Neural cell (in vitro differentiated cells): ENCODE data around the gene DOK5. TPM values are rescaled to one million over a fixed set of nuclear protein-coding genes. Genes with fewer than 3 reads are reported as not detected.
A peak's percentile ranks its signal among the peaks of the same experiment; 100 is the strongest.

ENCODE experiments used
- H2AFZ ChIP-seq: fragments of 200-600, 300-800 bp; sonication (generic), shearing (Covaris generic); 2 replicates; pipeline ENCODE4 v1.6.0; 2014; ENCODE audit warnings: low read depth, mild to moderate bottlenecking, antibody characterized with exemption, low read length, moderate library complexity
- H3F3A ChIP-seq: fragments of 200-600 bp; shearing (Covaris generic); 2 replicates; pipeline ENCODE4 v1.6.1; 2016; ENCODE audit warnings: mild to moderate bottlenecking, moderate library complexity, mixed read lengths, antibody characterized with exemption, low read length; ENCODE audit not compliant: insufficient read depth, poor library complexity, severe bottlenecking
- H3K27ac ChIP-seq: fragments of 200-600, 300-800 bp; sonication (generic), shearing (Covaris generic); 2 replicates; pipeline ENCODE4 v1.5.1; 2014; ENCODE audit warnings: mild to moderate bottlenecking, low read length, moderate library complexity
- H3K27me3 ChIP-seq: fragments of 300-800, 200-600 bp; sonication (generic), shearing (Covaris generic); 2 replicates; pipeline ENCODE4 v1.6.0; 2014; ENCODE audit warnings: mild to moderate bottlenecking, low read depth, low read length, moderate library complexity; ENCODE audit not compliant: insufficient read depth
- H3K36me3 ChIP-seq: fragments of 300-800, 200-600 bp; sonication (generic), shearing (Covaris generic); 2 replicates; pipeline ENCODE4 v1.5.1; 2014; ENCODE audit warnings: mild to moderate bottlenecking, antibody characterized with exemption, low read length, moderate library complexity; ENCODE audit not compliant: insufficient read depth
- H3K4me2 ChIP-seq: fragments of 300-800, 200-600 bp; sonication (generic), shearing (Covaris generic); 2 replicates; pipeline ENCODE4 v1.6.0; 2014; ENCODE audit warnings: mild to moderate bottlenecking, low read length
- H3K4me3 ChIP-seq: fragments of 300-800, 200-600 bp; sonication (generic), shearing (Covaris generic); 2 replicates; pipeline ENCODE4 v1.5.1; 2014; ENCODE audit warnings: mild to moderate bottlenecking, low read length, moderate library complexity
- H3K79me2 ChIP-seq: fragments of 200-600 bp; shearing (Covaris generic); replicated peaks from 2 replicates; pipeline ENCODE4 v1.6.0; 2014; ENCODE audit warnings: mild to moderate bottlenecking, low read length, moderate library complexity; ENCODE audit not compliant: insufficient read depth
- H3K9ac ChIP-seq: fragments of 300-800, 200-600 bp; sonication (generic), shearing (Covaris generic); 2 replicates; pipeline ENCODE4 v1.6.1; 2016; ENCODE audit warnings: mild to moderate bottlenecking, low read length, mixed read lengths
- H3K9me2 ChIP-seq: fragments of 200-600 bp; shearing (Covaris generic); 2 replicates; pipeline ENCODE4 v1.6.1; 2016; ENCODE audit warnings: mild to moderate bottlenecking, low read length, mixed read lengths; ENCODE audit not compliant: insufficient read depth
- H3K9me3 ChIP-seq: fragments of 200-600, 300-800 bp; sonication (generic), shearing (Covaris generic); 2 replicates; pipeline ENCODE4 v1.6.1; 2016; ENCODE audit warnings: mild to moderate bottlenecking, mixed run types, low read length, moderate library complexity, mixed read lengths
- H4K20me1 ChIP-seq: fragments of 200-600 bp; shearing (Covaris generic); 2 replicates; pipeline ENCODE4 v1.6.1; 2016; ENCODE audit warnings: mild to moderate bottlenecking, mixed run types; ENCODE audit not compliant: insufficient read depth
- EZH2 ChIP-seq: fragments of 200-600, 300-800 bp; shearing (Covaris generic), sonication (generic); IDR thresholded peaks from 2 replicates; pipeline ENCODE4 v1.6.1; 2014; ENCODE audit warnings: antibody characterized with exemption, low read length, borderline replicate concordance, mild to moderate bottlenecking; ENCODE audit not compliant: insufficient read depth, poor library complexity, severe bottlenecking
- MXI1 ChIP-seq: fragments of 450-650 bp; conservative IDR thresholded peaks from 2 replicates; pipeline ENCODE4 v1.6.1; 2014; ENCODE audit warnings: antibody characterized with exemption, mild to moderate bottlenecking; ENCODE audit not compliant: poor library complexity, severe bottlenecking
- POLR2AphosphoS5 ChIP-seq: IDR thresholded peaks from 2 replicates; pipeline ENCODE4 v1.6.1; 2012
- RAD21 ChIP-seq: fragments of 450-650 bp; conservative IDR thresholded peaks from 2 replicates; pipeline ENCODE4 v1.6.1; 2014; ENCODE audit warnings: antibody characterized with exemption, mild to moderate bottlenecking, moderate library complexity
- SMC3 ChIP-seq: fragments of 450-650 bp; conservative IDR thresholded peaks from 2 replicates; pipeline ENCODE4 v1.6.1; 2014; ENCODE audit warnings: antibody characterized with exemption, mild to moderate bottlenecking, moderate library complexity; ENCODE audit not compliant: poor library complexity
- TAF1 ChIP-seq: IDR thresholded peaks from 2 replicates; pipeline ENCODE4 v1.6.1; 2012; ENCODE audit warnings: low read depth
- polyA plus RNA-seq: library from polyadenylated mRNA; depleted of rRNA; stranded (reverse); fragments of >200 nt; gene quantifications from 2 replicates; pipeline ENCODE4 v1.2.3, GENCODE V29; 2014
- TF ChIP-seq, protein P1 (sequence below): IDR thresholded peaks from 2 replicates; pipeline ENCODE4 v1.6.1; 2012; ENCODE audit warnings: borderline replicate concordance
- TF ChIP-seq, protein P2 (sequence below): fragments of 450-650 bp; IDR thresholded peaks from 2 replicates; pipeline ENCODE4 v1.5.1; 2014; ENCODE audit warnings: antibody characterized with exemption, mild to moderate bottlenecking, moderate library complexity; ENCODE audit not compliant: poor library complexity, severe bottlenecking

The DOK5 gene
- polyA plus RNA-seq, 1 donor from 2014 or later = 4.6 TPM

DNA sequence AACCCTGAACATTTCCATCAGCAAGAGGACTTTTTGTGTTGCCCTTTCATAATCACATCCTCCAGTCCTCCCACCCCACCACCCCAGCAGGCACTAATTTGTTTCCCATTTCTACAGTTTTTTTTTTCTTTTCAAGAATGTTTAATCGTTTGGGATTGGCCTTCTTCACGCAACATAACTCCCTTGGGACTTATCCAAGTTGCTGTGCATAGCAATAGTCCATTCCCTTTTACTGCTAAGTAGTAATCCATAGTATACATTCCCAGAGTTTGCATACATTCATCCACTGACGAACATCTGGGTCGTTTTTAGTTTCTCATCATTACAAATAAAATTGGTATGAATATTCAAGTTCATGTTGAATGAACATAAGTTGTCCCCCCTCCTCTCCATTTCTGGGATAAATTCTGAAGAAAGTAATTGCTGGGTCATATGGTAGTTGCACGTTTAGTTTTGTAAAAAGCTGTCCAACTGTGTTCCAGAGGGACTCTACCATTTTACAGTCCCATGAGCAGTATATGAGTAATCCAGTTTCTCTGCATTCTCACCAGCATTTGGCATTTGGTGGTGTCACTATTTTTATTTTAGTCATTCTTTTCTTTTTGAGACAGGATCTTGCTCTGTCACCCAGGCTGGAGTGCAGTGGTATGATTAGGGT is 90.8 kb downstream of the DOK5 start:
- H3K79me2 ChIP-seq = no peaks in the 10 kb centered on the region
- H3K4me2 ChIP-seq = no peak overlapping the region
- H3K27ac ChIP-seq = no peak overlapping the region
- TF ChIP-seq EZH2 (no peak), MXI1 (no peak), POLR2AphosphoS5 (no peak), RAD21 (no peak), TAF1 (no peak)
- TF ChIP-seq, protein P1, sequence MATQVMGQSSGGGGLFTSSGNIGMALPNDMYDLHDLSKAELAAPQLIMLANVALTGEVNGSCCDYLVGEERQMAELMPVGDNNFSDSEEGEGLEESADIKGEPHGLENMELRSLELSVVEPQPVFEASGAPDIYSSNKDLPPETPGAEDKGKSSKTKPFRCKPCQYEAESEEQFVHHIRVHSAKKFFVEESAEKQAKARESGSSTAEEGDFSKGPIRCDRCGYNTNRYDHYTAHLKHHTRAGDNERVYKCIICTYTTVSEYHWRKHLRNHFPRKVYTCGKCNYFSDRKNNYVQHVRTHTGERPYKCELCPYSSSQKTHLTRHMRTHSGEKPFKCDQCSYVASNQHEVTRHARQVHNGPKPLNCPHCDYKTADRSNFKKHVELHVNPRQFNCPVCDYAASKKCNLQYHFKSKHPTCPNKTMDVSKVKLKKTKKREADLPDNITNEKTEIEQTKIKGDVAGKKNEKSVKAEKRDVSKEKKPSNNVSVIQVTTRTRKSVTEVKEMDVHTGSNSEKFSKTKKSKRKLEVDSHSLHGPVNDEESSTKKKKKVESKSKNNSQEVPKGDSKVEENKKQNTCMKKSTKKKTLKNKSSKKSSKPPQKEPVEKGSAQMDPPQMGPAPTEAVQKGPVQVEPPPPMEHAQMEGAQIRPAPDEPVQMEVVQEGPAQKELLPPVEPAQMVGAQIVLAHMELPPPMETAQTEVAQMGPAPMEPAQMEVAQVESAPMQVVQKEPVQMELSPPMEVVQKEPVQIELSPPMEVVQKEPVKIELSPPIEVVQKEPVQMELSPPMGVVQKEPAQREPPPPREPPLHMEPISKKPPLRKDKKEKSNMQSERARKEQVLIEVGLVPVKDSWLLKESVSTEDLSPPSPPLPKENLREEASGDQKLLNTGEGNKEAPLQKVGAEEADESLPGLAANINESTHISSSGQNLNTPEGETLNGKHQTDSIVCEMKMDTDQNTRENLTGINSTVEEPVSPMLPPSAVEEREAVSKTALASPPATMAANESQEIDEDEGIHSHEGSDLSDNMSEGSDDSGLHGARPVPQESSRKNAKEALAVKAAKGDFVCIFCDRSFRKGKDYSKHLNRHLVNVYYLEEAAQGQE = no peak
- no peaks in the 10 kb centered on the region for H3K9me3 ChIP-seq
- H3K27me3 ChIP-seq = no peaks in the 10 kb centered on the region
- no peaks in the 10 kb centered on the region for H3F3A ChIP-seq
- H4K20me1 ChIP-seq = no peaks in the 10 kb centered on the region
- no peaks in the 10 kb centered on the region for H3K9me2 ChIP-seq
- no peak overlapping the region for H3K4me3 ChIP-seq
- H2AFZ ChIP-seq = no peak overlapping the region
- H3K9ac ChIP-seq = no peak overlapping the region
- no peaks in the 10 kb centered on the region for H3K36me3 ChIP-seq

DNA sequence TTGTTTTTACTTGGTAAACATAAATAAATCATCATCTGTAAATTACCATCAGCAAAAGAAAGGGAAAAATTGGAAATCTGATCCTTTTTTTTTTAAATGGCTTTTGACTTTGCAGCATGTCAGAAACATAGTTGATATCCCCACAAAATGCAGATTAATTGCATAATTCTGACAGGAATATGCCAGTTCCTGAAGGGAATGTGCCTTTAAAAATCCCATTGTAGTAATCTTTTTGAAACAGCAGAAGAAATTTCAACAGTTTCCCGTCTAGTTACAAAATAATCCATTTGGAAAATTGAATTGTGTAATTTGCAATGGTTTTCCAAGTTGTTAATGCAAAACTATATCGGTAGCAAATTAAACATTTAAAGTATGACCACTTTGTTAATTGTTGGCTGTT is 95.2 kb downstream of the DOK5 start:
- Histone ChIP-seq H3K36me3 (no peaks in the 10 kb centered on the region), H3K79me2 (no peaks in the 10 kb centered on the region), H3K27ac (no peak overlapping the region), H3F3A (no peaks in the 10 kb centered on the region), H4K20me1 (no peaks in the 10 kb centered on the region), H3K4me2 (no peak overlapping the region), H3K9ac (no peak overlapping the region), H2AFZ (no peak overlapping the region), H3K27me3 (no peaks in the 10 kb centered on the region), H3K4me3 (no peak overlapping the region), H3K9me2 (no peaks in the 10 kb centered on the region), H3K9me3 (no peaks in the 10 kb centered on the region)
- TF ChIP-seq MXI1 = no peak
- TF ChIP-seq, protein P2, sequence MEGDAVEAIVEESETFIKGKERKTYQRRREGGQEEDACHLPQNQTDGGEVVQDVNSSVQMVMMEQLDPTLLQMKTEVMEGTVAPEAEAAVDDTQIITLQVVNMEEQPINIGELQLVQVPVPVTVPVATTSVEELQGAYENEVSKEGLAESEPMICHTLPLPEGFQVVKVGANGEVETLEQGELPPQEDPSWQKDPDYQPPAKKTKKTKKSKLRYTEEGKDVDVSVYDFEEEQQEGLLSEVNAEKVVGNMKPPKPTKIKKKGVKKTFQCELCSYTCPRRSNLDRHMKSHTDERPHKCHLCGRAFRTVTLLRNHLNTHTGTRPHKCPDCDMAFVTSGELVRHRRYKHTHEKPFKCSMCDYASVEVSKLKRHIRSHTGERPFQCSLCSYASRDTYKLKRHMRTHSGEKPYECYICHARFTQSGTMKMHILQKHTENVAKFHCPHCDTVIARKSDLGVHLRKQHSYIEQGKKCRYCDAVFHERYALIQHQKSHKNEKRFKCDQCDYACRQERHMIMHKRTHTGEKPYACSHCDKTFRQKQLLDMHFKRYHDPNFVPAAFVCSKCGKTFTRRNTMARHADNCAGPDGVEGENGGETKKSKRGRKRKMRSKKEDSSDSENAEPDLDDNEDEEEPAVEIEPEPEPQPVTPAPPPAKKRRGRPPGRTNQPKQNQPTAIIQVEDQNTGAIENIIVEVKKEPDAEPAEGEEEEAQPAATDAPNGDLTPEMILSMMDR = no peak
- no peak for TF ChIP-seq POLR2AphosphoS5
- TF ChIP-seq, protein P1 = peak; percentile 93
- no peak for TF ChIP-seq SMC3
